Mesothelial cell of epicardium (in vitro differentiated cells): ENCODE results near the gene IFFO2. TPM values are rescaled to one million over a fixed set of nuclear protein-coding genes. Genes with fewer than 3 reads are reported as not detected.

ENCODE experiments used
- DNase-seq, 2 experiments: peaks; one replicate each; pipeline ENCODE4 v3.0.0; 2021; ENCODE audit warnings: low spot score in 2 of 2; ENCODE audit not compliant: unreplicated experiment in 2 of 2
- H3K27ac Mint-ChIP-seq: 2 replicates; pipeline ENCODE4 v1.8.0; 2021; ENCODE audit warnings: mixed read lengths
- H3K27me3 Mint-ChIP-seq: 2 replicates; pipeline ENCODE4 v1.8.0; 2021; ENCODE audit warnings: low read depth, mixed read lengths
- H3K36me3 Mint-ChIP-seq: 2 replicates; pipeline ENCODE4 v1.8.0; 2021; ENCODE audit warnings: mixed read lengths
- H3K4me1 Mint-ChIP-seq: 2 replicates; pipeline ENCODE4 v1.8.0; 2021; ENCODE audit warnings: mixed read lengths
- H3K4me3 Mint-ChIP-seq: 2 replicates; pipeline ENCODE4 v1.8.0; 2021; ENCODE audit warnings: mild to moderate bottlenecking, moderate library complexity, mixed read lengths
- H3K9me3 Mint-ChIP-seq: 2 replicates; pipeline ENCODE4 v1.8.0; 2021; ENCODE audit warnings: mixed read lengths
- CTCF ChIP-seq: fragments of 200-600 bp; sonication (generic); IDR thresholded peaks from one replicate; pipeline ENCODE4 v1.5.0; 2021; ENCODE audit warnings: antibody characterized with exemption; ENCODE audit not compliant: unreplicated experiment
- microRNA-seq: library from miRNA; unstranded; fragments of <30 nt; microRNA quantifications from one replicate; pipeline ENCODE4 v1.2.0, GENCODE V29; 2021; ENCODE audit warnings: inconsistent platforms, mixed read lengths
- total RNA-seq: library from RNA; stranded (reverse); gene quantifications from 3 replicates; pipeline ENCODE4 v1.2.1, GENCODE V29; 2021

IFFO2 gene
- total RNA-seq, 1 donor from 2014 or later, result 9.1 TPM

GRCh38 chr1:18858070-18858688 is 98.3 kb downstream of the IFFO2 start:
- no peak overlapping the region for H3K4me3 Mint-ChIP-seq
- no peaks in the 10 kb centered on the region for H3K36me3 Mint-ChIP-seq
- no peaks in the 10 kb centered on the region for H3K9me3 Mint-ChIP-seq
- no peaks in the 10 kb centered on the region for H3K4me1 Mint-ChIP-seq
- no peak for TF ChIP-seq CTCF
- no peak overlapping the region for H3K27ac Mint-ChIP-seq
- peaks cover 13% of the 10 kb centered on the region for H3K27me3 Mint-ChIP-seq
- DNase-seq, result no peak

GRCh38 chr1:18856435-18856834 is 100.0 kb downstream of the IFFO2 start:
- H3K4me3 Mint-ChIP-seq, result no peak overlapping the region
- H3K4me1 Mint-ChIP-seq, result no peaks in the 10 kb centered on the region
- H3K9me3 Mint-ChIP-seq, result no peaks in the 10 kb centered on the region
- H3K27ac Mint-ChIP-seq, result no peak overlapping the region
- H3K27me3 Mint-ChIP-seq, result peaks cover 13% of the 10 kb centered on the region
- DNase-seq, result no peak
- H3K36me3 Mint-ChIP-seq, result no peaks in the 10 kb centered on the region
- TF ChIP-seq CTCF, result no peak

- Mint-ChIP-seq H3K9me3 (no peaks in the 10 kb centered on the region), H3K4me3 (no peak overlapping the region), H3K36me3 (no peaks in the 10 kb centered on the region), H3K27me3 (peaks cover 13% of the 10 kb centered on the region), H3K27ac (no peak overlapping the region), H3K4me1 (no peaks in the 10 kb centered on the region)
- no peak for TF ChIP-seq CTCF
- no peak for DNase-seq
These were observed 100.9 kb downstream of the IFFO2 start for GRCh38 chr1:18855573-18855972.

GRCh38 chr1:18854331-18855025 is 102.0 kb downstream of the IFFO2 start:
- Mint-ChIP-seq H3K9me3 (no peaks in the 10 kb centered on the region), H3K4me1 (no peaks in the 10 kb centered on the region)

More at GRCh38 chr1:18854331-18855025, 102.0 kb downstream of the IFFO2 start:
- no peak for TF ChIP-seq CTCF
- Mint-ChIP-seq H3K27me3 (peaks cover 15% of the 10 kb centered on the region), H3K4me3 (no peak overlapping the region), H3K36me3 (no peaks in the 10 kb centered on the region), H3K27ac (no peak overlapping the region)
- no peak for DNase-seq

Small RNAs within 50 kb of the gene (microRNA-seq; reads per million reads assigned to microRNA genes)
- gene MIR1290 (not detected), gene MIR4695 (not detected)

Other genes with a start within 250 kb of the IFFO2 start
- not detected in 3 replicates for gene TAS1R2, start 97.0 kb downstream of the IFFO2 start, total RNA-seq
- gene ALDH4A1, start 54.1 kb downstream of the IFFO2 start, total RNA-seq, result 10.7 to 11.5 TPM (median 11.5 TPM) in 3 replicates